Measurements from ENCODE around the gene CRLF2. TPM values are rescaled to one million over a fixed set of nuclear protein-coding genes. Genes with fewer than 3 reads are reported as not detected.

CRLF2 gene
- total RNA-seq, 1 experiment from 2014 or later = 0.42 TPM

Other genes with a start within 250 kb of the CRLF2 start
- 4.0 and 4.8 TPM in 2 replicates for gene CSF2RA, start 56.2 kb upstream of the CRLF2 start, total RNA-seq (2014; rRNA removed; shearing (Covaris generic))
- gene IL3RA, start 124.1 kb upstream of the CRLF2 start, total RNA-seq (2014; rRNA removed; shearing (Covaris generic)) = not detected in 2 replicates
- 201 and 276 TPM in 2 replicates for gene SLC25A6, start 179.5 kb upstream of the CRLF2 start, total RNA-seq (2014; rRNA removed; shearing (Covaris generic))
- 10.0 and 12.3 TPM in 2 replicates for gene ASMTL, start 240.3 kb upstream of the CRLF2 start, total RNA-seq (2014; rRNA removed; shearing (Covaris generic))

Data from HT1080 (cell line).